K562 (cell line): ENCODE measurements around the gene SQOR. TPM values are rescaled to one million over a fixed set of nuclear protein-coding genes. Genes with fewer than 3 reads are reported as not detected.

ENCODE experiments used
- BCOR ChIP-seq: fragments of 450-650 bp; IDR thresholded peaks from 2 replicates; pipeline ENCODE4 v1.6.1; 2016
- BRF1 ChIP-seq: IDR thresholded peaks from 3 replicates; pipeline ENCODE4 v1.6.1; 2011; ENCODE audit warnings: borderline replicate concordance, mild to moderate bottlenecking; ENCODE audit not compliant: insufficient read length; ENCODE audit errors: extremely low read depth
- CBX3 ChIP-seq, 2 experiments: IDR thresholded peaks; 1 replicate in 1 of 2; 2 replicates in 1 of 2; pipeline ENCODE4 v1.6.1; 2012; ENCODE audit warnings: inconsistent platforms in 2 of 2, low read length in 2 of 2, borderline replicate concordance in 1 of 2, control low read depth in 1 of 2
- ETV1 ChIP-seq: fragments of 450-650 bp; conservative IDR thresholded peaks from 2 replicates; pipeline ENCODE4 v1.6.1; 2016; ENCODE audit warnings: missing genetic modification characterization, control low read depth, low read depth, missing compliant biosample characterization
- NFYB ChIP-seq: IDR thresholded peaks from 2 replicates; pipeline ENCODE4 v1.6.1; 2011; ENCODE audit warnings: mild to moderate bottlenecking, moderate library complexity; ENCODE audit not compliant: insufficient read length; ENCODE audit errors: extremely low read depth
- PHB ChIP-seq: fragments of 250-450 bp; sonication (Bioruptor Pico); IDR thresholded peaks from 2 replicates; pipeline ENCODE4 v1.5.0; 2021
- RBBP5 ChIP-seq: fragments of 200-600 bp; sonication (generic); IDR thresholded peaks from 2 replicates; pipeline ENCODE4 v1.6.1; 2012; ENCODE audit warnings: borderline replicate concordance, mild to moderate bottlenecking, low read length, control low read depth, inconsistent platforms; ENCODE audit not compliant: insufficient read depth, poor library complexity, severe bottlenecking
- SMAD2 ChIP-seq: fragments of 150-350 bp; IDR thresholded peaks from 2 replicates; pipeline ENCODE4 v1.6.1; 2014; ENCODE audit warnings: low read depth, mild to moderate bottlenecking, low read length
- SMC3 ChIP-seq: conservative IDR thresholded peaks from 2 replicates; pipeline ENCODE4 v1.6.1; 2011; ENCODE audit warnings: low read depth, low read length, improper control_type of control experiment; ENCODE audit not compliant: insufficient read depth
- TFAM ChIP-seq: fragments of 250-450 bp; sonication (Bioruptor Pico); conservative IDR thresholded peaks from 2 replicates; pipeline ENCODE4 v1.5.0; 2021; ENCODE audit warnings: mild to moderate bottlenecking, moderate library complexity
- ZC3H11A ChIP-seq: IDR thresholded peaks from 2 replicates; pipeline ENCODE4 v1.6.1; 2012; ENCODE audit warnings: low read depth, low read length, improper control_type of control experiment
- ZFP30 ChIP-seq: fragments of 250-450 bp; sonication (Bioruptor Pico); IDR thresholded peaks from 2 replicates; pipeline ENCODE4 v1.8.0; 2022; ENCODE audit warnings: moderate library complexity, mild to moderate bottlenecking, inconsistent platforms, borderline replicate concordance
- ZFP36 ChIP-seq: fragments of 150-350 bp; IDR thresholded peaks from 2 replicates; pipeline ENCODE4 v1.6.1; 2018; ENCODE audit warnings: low read length, low read depth; ENCODE audit not compliant: partially characterized antibody
- ZNF507 ChIP-seq: conservative IDR thresholded peaks from 2 replicates; pipeline ENCODE4 v1.6.1; 2017; ENCODE audit warnings: missing genetic modification characterization, missing compliant biosample characterization
- polyA plus RNA-seq, 8 experiments: library from polyadenylated mRNA; depleted of rRNA in 4 of 8; stranded (reverse) in 5 of 8; unstranded in 3 of 8; fragments of >200 nt; fragmentation: Nextera tagmentation in 2 of 8; fragmentation: Illumina TruSeq in 1 of 8; extraction: Ambion mirVana in 2 of 8; extraction: Trizol in 1 of 8; gene quantifications; 2 replicates each; pipeline versions ENCODE4 v1.2.1 to v1.2.3, GENCODE V29; 2011 to 2014; ENCODE audit warnings: inconsistent platforms in 1 of 8, missing spikeins in 1 of 8
- total RNA-seq, 7 experiments: library from RNA; depleted of rRNA in 6 of 7; stranded (reverse); fragments of >200 nt in 6 of 7; fragmentation: Illumina TruSeq in 2 of 7; extraction: Trizol in 2 of 7; gene quantifications; 2 replicates each; pipeline versions ENCODE4 v1.2.1 to v1.2.3, GENCODE V29; 2011 to 2021; ENCODE audit warnings: low replicate concordance in 1 of 7
- TF ChIP-seq, protein P1 (sequence below): fragments of 450-650 bp; conservative IDR thresholded peaks from 2 replicates; pipeline ENCODE4 v1.6.1; 2016; ENCODE audit warnings: missing genetic modification characterization, low read depth, mild to moderate bottlenecking, missing compliant biosample characterization, moderate library complexity
- TF ChIP-seq, protein P2 (sequence below): sonication (generic); formaldehyde crosslinking; IDR thresholded peaks from 2 replicates; pipeline ENCODE4 v1.8.1; 2023; ENCODE audit warnings: mild to moderate bottlenecking, missing genetic modification reagents
- TF ChIP-seq, protein P3 (sequence below), 3 experiments: IDR thresholded peaks in 2 of 3; conservative IDR thresholded peaks in 1 of 3; 2 replicates each; pipeline ENCODE4 v1.5.1; 2011 to 2012; ENCODE audit warnings: low read length in 3 of 3, mild to moderate bottlenecking in 3 of 3, control low read depth in 2 of 3, improper control_type of control experiment in 1 of 3, inconsistent platforms in 1 of 3, low read depth in 1 of 3, mixed read lengths in 1 of 3, moderate library complexity in 1 of 3; ENCODE audit not compliant: insufficient read depth in 2 of 3
- TF ChIP-seq, protein P4 (sequence below): sonication (generic); formaldehyde crosslinking; IDR thresholded peaks from 2 replicates; pipeline ENCODE4 v1.8.0; 2022; ENCODE audit warnings: missing genetic modification reagents, mild to moderate bottlenecking, moderate library complexity, borderline replicate concordance
- TF ChIP-seq, protein P5 (sequence below): sonication (generic); formaldehyde crosslinking; IDR thresholded peaks from 2 replicates; pipeline ENCODE4 v1.8.0; 2022; ENCODE audit warnings: mild to moderate bottlenecking, missing genetic modification reagents

SQOR gene
- total and polyA plus RNA-seq, 9 of the 15 experiments (the other 6 are each of a cell fraction or from before 2014, with no cell fraction given), result 0.32 to 1.6 (median 1.1) TPM

DNA sequence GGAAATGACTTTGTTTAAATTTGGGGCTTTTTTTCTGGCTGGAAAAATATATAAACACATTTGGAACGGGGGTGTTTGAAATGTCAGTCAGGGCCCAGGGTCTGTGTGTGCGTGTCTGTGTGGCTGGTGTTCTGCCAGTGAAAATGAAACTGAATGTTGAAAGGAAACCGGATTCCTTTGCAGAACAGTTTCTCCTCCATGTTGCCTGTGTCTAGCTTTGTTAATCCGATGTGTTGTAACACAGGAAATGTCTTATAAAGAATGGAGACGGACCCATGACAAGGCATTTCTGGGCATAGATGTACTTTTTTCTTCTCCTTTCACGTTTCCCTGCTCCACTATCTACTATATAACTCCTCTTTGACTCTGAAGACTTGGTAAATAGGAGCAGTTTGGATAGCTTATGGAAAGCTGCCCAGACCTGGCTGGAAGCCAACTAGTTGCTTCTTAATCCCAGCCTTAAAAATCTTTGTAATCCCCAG, 2.8 kb downstream of the SQOR start (continued):
- TF ChIP-seq, protein P1, sequence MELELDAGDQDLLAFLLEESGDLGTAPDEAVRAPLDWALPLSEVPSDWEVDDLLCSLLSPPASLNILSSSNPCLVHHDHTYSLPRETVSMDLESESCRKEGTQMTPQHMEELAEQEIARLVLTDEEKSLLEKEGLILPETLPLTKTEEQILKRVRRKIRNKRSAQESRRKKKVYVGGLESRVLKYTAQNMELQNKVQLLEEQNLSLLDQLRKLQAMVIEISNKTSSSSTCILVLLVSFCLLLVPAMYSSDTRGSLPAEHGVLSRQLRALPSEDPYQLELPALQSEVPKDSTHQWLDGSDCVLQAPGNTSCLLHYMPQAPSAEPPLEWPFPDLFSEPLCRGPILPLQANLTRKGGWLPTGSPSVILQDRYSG (tag), result peak; percentile 76; the same call in 1 of the 2 replicates
- TF ChIP-seq, protein P2, sequence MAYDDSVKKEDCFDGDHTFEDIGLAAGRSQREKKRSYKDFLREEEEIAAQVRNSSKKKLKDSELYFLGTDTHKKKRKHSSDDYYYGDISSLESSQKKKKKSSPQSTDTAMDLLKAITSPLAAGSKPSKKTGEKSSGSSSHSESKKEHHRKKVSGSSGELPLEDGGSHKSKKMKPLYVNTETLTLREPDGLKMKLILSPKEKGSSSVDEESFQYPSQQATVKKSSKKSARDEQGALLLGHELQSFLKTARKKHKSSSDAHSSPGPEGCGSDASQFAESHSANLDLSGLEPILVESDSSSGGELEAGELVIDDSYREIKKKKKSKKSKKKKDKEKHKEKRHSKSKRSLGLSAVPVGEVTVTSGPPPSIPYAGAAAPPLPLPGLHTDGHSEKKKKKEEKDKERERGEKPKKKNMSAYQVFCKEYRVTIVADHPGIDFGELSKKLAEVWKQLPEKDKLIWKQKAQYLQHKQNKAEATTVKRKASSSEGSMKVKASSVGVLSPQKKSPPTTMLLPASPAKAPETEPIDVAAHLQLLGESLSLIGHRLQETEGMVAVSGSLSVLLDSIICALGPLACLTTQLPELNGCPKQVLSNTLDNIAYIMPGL (CRISPR knock-in tag), result no peak
- TF ChIP-seq, protein P3, sequence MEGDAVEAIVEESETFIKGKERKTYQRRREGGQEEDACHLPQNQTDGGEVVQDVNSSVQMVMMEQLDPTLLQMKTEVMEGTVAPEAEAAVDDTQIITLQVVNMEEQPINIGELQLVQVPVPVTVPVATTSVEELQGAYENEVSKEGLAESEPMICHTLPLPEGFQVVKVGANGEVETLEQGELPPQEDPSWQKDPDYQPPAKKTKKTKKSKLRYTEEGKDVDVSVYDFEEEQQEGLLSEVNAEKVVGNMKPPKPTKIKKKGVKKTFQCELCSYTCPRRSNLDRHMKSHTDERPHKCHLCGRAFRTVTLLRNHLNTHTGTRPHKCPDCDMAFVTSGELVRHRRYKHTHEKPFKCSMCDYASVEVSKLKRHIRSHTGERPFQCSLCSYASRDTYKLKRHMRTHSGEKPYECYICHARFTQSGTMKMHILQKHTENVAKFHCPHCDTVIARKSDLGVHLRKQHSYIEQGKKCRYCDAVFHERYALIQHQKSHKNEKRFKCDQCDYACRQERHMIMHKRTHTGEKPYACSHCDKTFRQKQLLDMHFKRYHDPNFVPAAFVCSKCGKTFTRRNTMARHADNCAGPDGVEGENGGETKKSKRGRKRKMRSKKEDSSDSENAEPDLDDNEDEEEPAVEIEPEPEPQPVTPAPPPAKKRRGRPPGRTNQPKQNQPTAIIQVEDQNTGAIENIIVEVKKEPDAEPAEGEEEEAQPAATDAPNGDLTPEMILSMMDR (IDR thresholded peaks at IDR 0.05 in 2 of 3, conservative IDR thresholded peaks at IDR 0.05 in 1 of 3; ENCODE audit: insufficient read depth in 2 of 3, low read depth in 1 of 3, low read length in 3 of 3), result no peak
- TF ChIP-seq NFYB (no peak), SMC3 (no peak), ETV1 (tag) (peak; percentile 84), PHB (CRISPR knock-in tag) (no peak), BCOR (no peak), RBBP5 (no peak), ZFP30 (CRISPR knock-in tag) (no peak), ZNF507 (tag) (no peak), CBX3 (IDR thresholded peaks at IDR 0.05; ENCODE audit: borderline replicate concordance in 1 of 2, low read length in 2 of 2) (no peak), ZC3H11A (no peak), ZFP36 (no peak), SMAD2 (no peak), BRF1 (no peak), TFAM (CRISPR knock-in tag) (no peak)
- TF ChIP-seq, protein P4, sequence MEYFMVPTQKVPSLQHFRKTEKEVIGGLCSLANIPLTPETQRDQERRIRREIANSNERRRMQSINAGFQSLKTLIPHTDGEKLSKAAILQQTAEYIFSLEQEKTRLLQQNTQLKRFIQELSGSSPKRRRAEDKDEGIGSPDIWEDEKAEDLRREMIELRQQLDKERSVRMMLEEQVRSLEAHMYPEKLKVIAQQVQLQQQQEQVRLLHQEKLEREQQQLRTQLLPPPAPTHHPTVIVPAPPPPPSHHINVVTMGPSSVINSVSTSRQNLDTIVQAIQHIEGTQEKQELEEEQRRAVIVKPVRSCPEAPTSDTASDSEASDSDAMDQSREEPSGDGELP (CRISPR knock-in tag), result no peak
- TF ChIP-seq, protein P5, sequence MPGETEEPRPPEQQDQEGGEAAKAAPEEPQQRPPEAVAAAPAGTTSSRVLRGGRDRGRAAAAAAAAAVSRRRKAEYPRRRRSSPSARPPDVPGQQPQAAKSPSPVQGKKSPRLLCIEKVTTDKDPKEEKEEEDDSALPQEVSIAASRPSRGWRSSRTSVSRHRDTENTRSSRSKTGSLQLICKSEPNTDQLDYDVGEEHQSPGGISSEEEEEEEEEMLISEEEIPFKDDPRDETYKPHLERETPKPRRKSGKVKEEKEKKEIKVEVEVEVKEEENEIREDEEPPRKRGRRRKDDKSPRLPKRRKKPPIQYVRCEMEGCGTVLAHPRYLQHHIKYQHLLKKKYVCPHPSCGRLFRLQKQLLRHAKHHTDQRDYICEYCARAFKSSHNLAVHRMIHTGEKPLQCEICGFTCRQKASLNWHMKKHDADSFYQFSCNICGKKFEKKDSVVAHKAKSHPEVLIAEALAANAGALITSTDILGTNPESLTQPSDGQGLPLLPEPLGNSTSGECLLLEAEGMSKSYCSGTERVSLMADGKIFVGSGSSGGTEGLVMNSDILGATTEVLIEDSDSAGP, result no peak
